Trophoblast cell (in vitro differentiated cells and primary cell): Measurements from ENCODE around the gene USP17L25. TPM values are rescaled to one million over a fixed set of nuclear protein-coding genes. Genes with fewer than 3 reads are reported as not detected.
"Not testable (repeated sequence)": the region's sequence is repeated elsewhere in the genome, so short reads cannot be mapped to it uniquely, and the experiment has no call there.

Experiments
- DNase-seq, 2 donors: peaks; one replicate each; pipeline ENCODE4 v3.0.0-alpha.2; 2016
- H2AFZ ChIP-seq: 2 replicates; pipeline ENCODE4 v1.6.1; 2013; ENCODE audit warnings: low read length, moderate library complexity, mild to moderate bottlenecking; ENCODE audit not compliant: insufficient read depth, poor library complexity
- H2AK5ac ChIP-seq: 2 replicates; pipeline ENCODE4 v1.6.1; 2013; ENCODE audit warnings: mild to moderate bottlenecking, low read length
- H2BK120ac ChIP-seq: 2 replicates; pipeline ENCODE4 v1.6.1; 2013; ENCODE audit warnings: low read length, mild to moderate bottlenecking, moderate library complexity; ENCODE audit not compliant: insufficient read depth, poor library complexity
- H2BK12ac ChIP-seq: 2 replicates; pipeline ENCODE4 v1.6.1; 2013; ENCODE audit warnings: mild to moderate bottlenecking, low read length, moderate library complexity
- H2BK5ac ChIP-seq: 2 replicates; pipeline ENCODE4 v1.6.1; 2013; ENCODE audit warnings: low read length, low read depth, moderate library complexity, mild to moderate bottlenecking; ENCODE audit not compliant: poor library complexity
- H3K14ac ChIP-seq: 2 replicates; pipeline ENCODE4 v1.6.1; 2013; ENCODE audit warnings: mild to moderate bottlenecking, low read length
- H3K18ac ChIP-seq: 2 replicates; pipeline ENCODE4 v1.6.1; 2013; ENCODE audit warnings: mild to moderate bottlenecking, low read length
- H3K23ac ChIP-seq: 2 replicates; pipeline ENCODE4 v1.6.1; 2013; ENCODE audit warnings: low read length
- H3K27ac ChIP-seq: 2 replicates; pipeline ENCODE4 v1.5.1; 2013; ENCODE audit warnings: low read depth, mild to moderate bottlenecking, inconsistent platforms, low read length, moderate library complexity
- H3K27me3 ChIP-seq: 2 replicates; pipeline ENCODE4 v1.6.1; 2013; ENCODE audit warnings: inconsistent platforms, mild to moderate bottlenecking, low read length, moderate library complexity; ENCODE audit not compliant: insufficient read depth
- H3K36me3 ChIP-seq, 2 experiments: 1 replicate in 1 of 2; 2 replicates in 1 of 2; pipeline ENCODE4 v1.6.1; 2013; ENCODE audit warnings: low read length in 2 of 2, mild to moderate bottlenecking in 2 of 2, moderate library complexity in 1 of 2; ENCODE audit not compliant: insufficient read depth in 2 of 2, control insufficient read depth in 1 of 2
- H3K4ac ChIP-seq: 2 replicates; pipeline ENCODE4 v1.6.1; 2013; ENCODE audit warnings: low read depth, mild to moderate bottlenecking, low read length, moderate library complexity
- H3K4me1 ChIP-seq, 2 experiments: 1 replicate in 1 of 2; 2 replicates in 1 of 2; pipeline ENCODE4 v1.6.1; 2013; ENCODE audit warnings: low read length in 2 of 2, mild to moderate bottlenecking in 2 of 2, moderate library complexity in 1 of 2; ENCODE audit not compliant: insufficient read depth in 2 of 2, control insufficient read depth in 1 of 2
- H3K4me2 ChIP-seq: 2 replicates; pipeline ENCODE4 v1.6.1; 2013; ENCODE audit warnings: inconsistent platforms, mild to moderate bottlenecking, low read length, moderate library complexity
- H3K4me3 ChIP-seq: 2 replicates; pipeline ENCODE4 v1.5.1; 2013; ENCODE audit warnings: mild to moderate bottlenecking, low read depth, low read length, inconsistent platforms
- H3K79me1 ChIP-seq: one replicate; pipeline ENCODE4 v1.6.1; 2013; ENCODE audit warnings: low read length
- H3K79me2 ChIP-seq: 2 replicates; pipeline ENCODE4 v1.6.1; 2013; ENCODE audit warnings: low read length, mild to moderate bottlenecking; ENCODE audit not compliant: control insufficient read depth, insufficient read depth, poor library complexity
- H3K9ac ChIP-seq: 2 replicates; pipeline ENCODE4 v1.6.1; 2013; ENCODE audit warnings: mild to moderate bottlenecking, low read length
- H3K9me3 ChIP-seq: 2 replicates; pipeline ENCODE4 v1.6.1; 2013; ENCODE audit warnings: low read depth, mild to moderate bottlenecking, control low read depth, inconsistent platforms, low read length; ENCODE audit not compliant: insufficient read depth
- H4K12ac ChIP-seq: 2 replicates; pipeline ENCODE4 v1.6.1; 2013; ENCODE audit warnings: low read depth, mild to moderate bottlenecking, low read length, moderate library complexity
- H4K8ac ChIP-seq: 2 replicates; pipeline ENCODE4 v1.6.1; 2013; ENCODE audit warnings: low read depth, mild to moderate bottlenecking, low read length, moderate library complexity
- H4K91ac ChIP-seq: one replicate; pipeline ENCODE4 v1.6.1; 2013; ENCODE audit warnings: low read depth, mild to moderate bottlenecking, low read length, moderate library complexity
- WGBS: extraction: QIAGEN DNeasy Blood & Tissue Kit; methylation state at CpG from one replicate; pipeline ENCODE4 v1.1.7; 2013; ENCODE audit warnings: missing lambda C conversion rate; ENCODE audit not compliant: insufficient read length, insufficient coverage; ENCODE audit errors: extremely low coverage; 5-methylcytosine and 5-hydroxymethylcytosine counted together
- polyA plus RNA-seq: library from polyadenylated mRNA; stranded (reverse); fragments of 200-250 nt; gene quantifications from 2 replicates; pipeline ENCODE4 v1.2.3, GENCODE V29; 2013

Gene USP17L25
- not detected in 2 replicates for polyA plus RNA-seq

- H3K36me3 ChIP-seq, H2BK12ac ChIP-seq, H3K9me3 ChIP-seq, H3K27ac ChIP-seq, H3K14ac ChIP-seq, H4K8ac ChIP-seq, H3K4me1 ChIP-seq, H2BK120ac ChIP-seq, H2BK5ac ChIP-seq, H3K4me2 ChIP-seq, DNase-seq, H3K4me3 ChIP-seq, H3K23ac ChIP-seq, H3K18ac ChIP-seq, H3K27me3 ChIP-seq, H2AK5ac ChIP-seq, H2AFZ ChIP-seq, H4K12ac ChIP-seq, H3K79me2 ChIP-seq, H3K4ac ChIP-seq, H4K91ac ChIP-seq, H3K79me1 ChIP-seq, H3K9ac ChIP-seq: not testable (repeated sequence)
- WGBS = no CpG with 5 or more reads among the region's 15 CpGs
Measured at GRCh38 chr4:9329611-9330010, at the start of gene USP17L25. Gene USP17L25, plus strand, starts transcription at chr4:9329911. Its CDS starts 0 bp downstream, at chr4:9329911.

GRCh38 chr4:9324191-9324590 is 5.5 kb upstream of the USP17L25 start:
- not testable (repeated sequence) for H2BK12ac ChIP-seq, H3K9ac ChIP-seq, H4K12ac ChIP-seq, H3K4me3 ChIP-seq, H2BK5ac ChIP-seq, H3K79me1 ChIP-seq, H3K27ac ChIP-seq, H3K18ac ChIP-seq, H2AFZ ChIP-seq, H3K14ac ChIP-seq, H3K23ac ChIP-seq, H3K27me3 ChIP-seq, H3K4me1 ChIP-seq, DNase-seq, H3K4ac ChIP-seq, H3K9me3 ChIP-seq, H2BK120ac ChIP-seq, H3K79me2 ChIP-seq, H2AK5ac ChIP-seq, H4K91ac ChIP-seq, H3K36me3 ChIP-seq, H3K4me2 ChIP-seq, H4K8ac ChIP-seq
- no CpG with 5 or more reads among the region's 13 CpGs for WGBS

- no CpG with 5 or more reads among the region's 15 CpGs for WGBS
- not testable (repeated sequence) for H3K4me1 ChIP-seq, H3K14ac ChIP-seq, H3K9me3 ChIP-seq, H3K23ac ChIP-seq, H2AK5ac ChIP-seq, H2BK12ac ChIP-seq, H3K79me1 ChIP-seq, H3K79me2 ChIP-seq, H3K9ac ChIP-seq, H3K4me2 ChIP-seq, H4K8ac ChIP-seq, H2BK5ac ChIP-seq, H3K4ac ChIP-seq, H4K91ac ChIP-seq, H4K12ac ChIP-seq, H3K4me3 ChIP-seq, H3K36me3 ChIP-seq, H2BK120ac ChIP-seq, H3K27me3 ChIP-seq, H2AFZ ChIP-seq, DNase-seq, H3K27ac ChIP-seq, H3K18ac ChIP-seq
Measured at GRCh38 chr4:9324865-9325264, 4.8 kb upstream of the USP17L25 start, which contains the start of gene USP17L24. Gene USP17L24, plus strand, starts transcription at chr4:9325165. Its CDS starts 0 bp downstream, at chr4:9325165.

- H4K8ac ChIP-seq, H2AK5ac ChIP-seq, H4K91ac ChIP-seq, H3K4me2 ChIP-seq, H2BK12ac ChIP-seq, H3K27ac ChIP-seq, DNase-seq, H3K79me1 ChIP-seq, H2BK5ac ChIP-seq, H3K18ac ChIP-seq, H3K23ac ChIP-seq, H3K4ac ChIP-seq, H3K36me3 ChIP-seq, H3K9ac ChIP-seq, H4K12ac ChIP-seq, H3K27me3 ChIP-seq, H3K9me3 ChIP-seq, H2AFZ ChIP-seq, H2BK120ac ChIP-seq, H3K14ac ChIP-seq, H3K4me3 ChIP-seq, H3K4me1 ChIP-seq, H3K79me2 ChIP-seq: not testable (repeated sequence)
- no CpG with 5 or more reads among the region's 15 CpGs for WGBS
Measured at GRCh38 chr4:9334358-9334757, 4.6 kb downstream of the USP17L25 start, which contains the start of gene USP17L26. Gene USP17L26, plus strand, starts transcription at chr4:9334658. Its CDS starts 0 bp downstream, at chr4:9334658.
